ENCODE results near the gene KDM4F. TPM values are rescaled to one million over a fixed set of nuclear protein-coding genes. Genes with fewer than 3 reads are reported as not detected.
A peak's percentile ranks its signal among the peaks of the same experiment; 100 is the strongest.

KDM4F gene
- total RNA-seq, 2 experiments from 2014 or later = not detected

GRCh38 chr11:95092549-95093324 is 43.5 kb downstream of the KDM4F start:
- Mint-ChIP-seq H3K4me1 (peaks cover 75% of the 10 kb centered on the region), H3K4me3 (peak overlapping the region; percentile 3), H3K27me3 (peaks cover 3% of the 10 kb centered on the region), H3K9me3 (no peaks in the 10 kb centered on the region), H3K27ac (peak overlapping the region; percentile 42), H3K36me3 (peaks cover 41% of the 10 kb centered on the region)
- DNase-seq = peak; percentile 34

GRCh38 chr11:95093548-95093947 is 44.3 kb downstream of the KDM4F start:
- H3K27ac Mint-ChIP-seq = peak overlapping the region; percentile 44
- peak overlapping the region; percentile 3 for H3K4me3 Mint-ChIP-seq
- H3K27me3 Mint-ChIP-seq = peaks cover 3% of the 10 kb centered on the region
- peaks cover 46% of the 10 kb centered on the region for H3K36me3 Mint-ChIP-seq
- no peak for DNase-seq
- peaks cover 78% of the 10 kb centered on the region for H3K4me1 Mint-ChIP-seq
- H3K9me3 Mint-ChIP-seq = no peaks in the 10 kb centered on the region

GRCh38 chr11:95095858-95096587 is 46.8 kb downstream of the KDM4F start:
- no peaks in the 10 kb centered on the region for H3K9me3 Mint-ChIP-seq
- H3K27me3 Mint-ChIP-seq = peaks cover 3% of the 10 kb centered on the region
- peaks cover 73% of the 10 kb centered on the region for H3K4me1 Mint-ChIP-seq
- H3K36me3 Mint-ChIP-seq = peaks cover 48% of the 10 kb centered on the region
- peak overlapping the region; percentile 13 for H3K4me3 Mint-ChIP-seq
- no peak for DNase-seq
- peak overlapping the region; percentile 73 for H3K27ac Mint-ChIP-seq

- peak overlapping the region; percentile 0 for H3K4me3 Mint-ChIP-seq
- no peaks in the 10 kb centered on the region for H3K27me3 Mint-ChIP-seq
- no peak for DNase-seq
- H3K4me1 Mint-ChIP-seq = peaks cover 61% of the 10 kb centered on the region
- H3K9me3 Mint-ChIP-seq = no peaks in the 10 kb centered on the region
- H3K27ac Mint-ChIP-seq = peak overlapping the region; percentile 14
- H3K36me3 Mint-ChIP-seq = peaks cover 44% of the 10 kb centered on the region
These were observed 48.0 kb downstream of the KDM4F start for GRCh38 chr11:95097209-95097608.

- no peak for DNase-seq
- peaks cover 49% of the 10 kb centered on the region for H3K4me1 Mint-ChIP-seq
- H3K27ac Mint-ChIP-seq = no peak overlapping the region
- no peaks in the 10 kb centered on the region for H3K27me3 Mint-ChIP-seq
- no peaks in the 10 kb centered on the region for H3K9me3 Mint-ChIP-seq
- H3K36me3 Mint-ChIP-seq = peaks cover 36% of the 10 kb centered on the region
- H3K4me3 Mint-ChIP-seq = no peak overlapping the region
These were observed 49.6 kb downstream of the KDM4F start for GRCh38 chr11:95098826-95099225.

GRCh38 chr11:95100191-95100648 is 51.0 kb downstream of the KDM4F start:
- H3K4me1 Mint-ChIP-seq = peaks cover 40% of the 10 kb centered on the region
- H3K36me3 Mint-ChIP-seq = peaks cover 26% of the 10 kb centered on the region
- no peak for DNase-seq
- H3K4me3 Mint-ChIP-seq = no peak overlapping the region
- H3K27ac Mint-ChIP-seq = no peak overlapping the region
- H3K9me3 Mint-ChIP-seq = no peaks in the 10 kb centered on the region
- no peaks in the 10 kb centered on the region for H3K27me3 Mint-ChIP-seq

Other genes with a start within 250 kb of the KDM4F start
- gene CWC15, start 75.9 kb upstream of the KDM4F start, total RNA-seq = 10 to 100 TPM; 84.7 to 91.4 TPM
- 1 to 10 TPM; 2.4 to 2.8 TPM for gene KDM4D, start 75.7 kb upstream of the KDM4F start, total RNA-seq
- not detected for gene KDM4E, start 24.2 kb upstream of the KDM4F start, total RNA-seq
- 10 to 100 TPM; 46.6 to 47.0 TPM for gene SRSF8, start 17.5 kb downstream of the KDM4F start, total RNA-seq
- gene ENDOD1, start 40.4 kb downstream of the KDM4F start, total RNA-seq = 10 to 100 TPM; 21.5 to 22.1 TPM
- gene SESN3, start 181.8 kb downstream of the KDM4F start, total RNA-seq = 10 to 100 TPM; 16.2 to 16.4 TPM